SK-N-MC (cell line): ENCODE data around the gene INPP5J.

Source experiments
- EZH2 ChIP-seq: fragments of 200-600 bp; sonication (generic); IDR thresholded peaks from one replicate; pipeline ENCODE4 v1.6.1; 2017; ENCODE audit warnings: antibody characterized with exemption
- POLR2AphosphoS5 ChIP-seq: IDR thresholded peaks from 2 replicates; pipeline ENCODE4 v1.6.1; 2012; ENCODE audit warnings: mild to moderate bottlenecking, low read depth, low read length, borderline replicate concordance

- no peak for TF ChIP-seq POLR2AphosphoS5
- TF ChIP-seq EZH2, result no peak
Measured at GRCh38 chr22:31102441-31103081, 20.2 kb upstream of the INPP5J start.
